HTR-8/SVneo (cell line): ENCODE data around the gene ARFRP1.
"Not testable (repeated sequence)": the region's sequence is repeated elsewhere in the genome, so short reads cannot be mapped to it uniquely, and the experiment has no call there.

Experiments
- DNase-seq: peaks from one replicate; pipeline ENCODE4 v3.0.0; 2011; ENCODE audit warnings: low spot score, mixed read lengths; ENCODE audit not compliant: insufficient read length
- FAIRE-seq: peaks from 2 replicates; lab custom pipeline; 2011; peaks lifted over from hg19 to GRCh38; lab: Jason Lieb, UNC

The ARFRP1 gene

DNA sequence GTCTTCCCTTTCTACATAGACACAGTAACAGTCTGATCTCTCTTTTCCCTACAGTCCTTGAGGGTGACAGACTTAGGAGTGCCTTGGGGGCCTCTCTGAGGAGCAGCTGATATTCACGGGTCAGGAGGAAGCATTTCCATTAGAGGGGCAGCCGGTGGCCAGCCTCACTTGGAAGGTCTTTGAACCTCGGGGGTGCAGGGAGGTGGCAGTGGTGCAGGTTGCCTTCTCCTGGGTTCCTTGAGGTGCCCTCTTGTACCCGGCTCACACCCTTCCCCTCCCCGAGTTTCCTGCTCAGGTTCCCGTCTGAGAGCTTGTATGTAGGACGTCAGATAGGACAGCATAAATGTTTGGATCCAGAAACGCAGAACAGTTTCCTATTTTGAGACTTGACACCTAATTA lies 47.2 kb downstream of the ARFRP1 start:
- FAIRE-seq (no peak), DNase-seq (no peak)

DNA sequence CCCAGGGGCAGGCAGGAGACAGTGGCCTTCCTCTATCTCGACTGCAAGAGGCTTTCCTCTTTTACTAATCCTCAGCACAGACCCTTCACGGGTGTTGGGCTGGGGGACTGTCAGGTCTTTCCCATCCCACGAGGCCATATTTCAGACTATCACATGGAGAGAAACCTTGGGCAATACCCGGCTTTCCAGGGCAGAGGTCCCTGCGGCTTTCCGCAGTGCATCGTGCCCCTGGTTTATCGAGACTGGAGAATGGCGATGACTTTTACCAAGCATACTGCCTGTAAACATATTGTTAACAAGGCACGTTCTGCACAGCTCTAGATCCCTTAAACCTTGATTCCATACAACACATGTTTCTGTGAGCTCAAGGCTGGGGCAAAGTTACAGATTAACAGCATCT lies 47.6 kb downstream of the ARFRP1 start:
- not testable (repeated sequence) for FAIRE-seq, DNase-seq

DNA sequence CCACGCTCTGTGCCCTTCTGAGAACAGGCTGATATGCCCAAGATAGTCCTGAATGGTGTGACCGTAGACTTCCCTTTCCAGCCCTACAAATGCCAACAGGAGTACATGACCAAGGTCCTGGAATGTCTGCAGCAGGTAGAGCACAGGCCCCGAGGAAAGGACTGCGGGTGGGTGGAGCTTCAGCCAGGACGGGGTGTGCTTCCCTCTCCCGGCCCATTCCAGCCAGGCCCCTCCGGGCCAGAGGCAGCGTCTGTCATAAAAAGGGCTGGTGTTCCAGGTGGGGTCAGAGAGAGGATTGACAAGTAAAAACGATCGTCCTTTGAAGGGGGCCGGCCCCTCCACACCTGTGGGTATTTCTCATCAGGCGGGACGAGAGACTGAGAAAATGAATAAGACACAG lies 48.4 kb downstream of the ARFRP1 start:
- FAIRE-seq: peak; percentile 80
- no peak for DNase-seq

DNA sequence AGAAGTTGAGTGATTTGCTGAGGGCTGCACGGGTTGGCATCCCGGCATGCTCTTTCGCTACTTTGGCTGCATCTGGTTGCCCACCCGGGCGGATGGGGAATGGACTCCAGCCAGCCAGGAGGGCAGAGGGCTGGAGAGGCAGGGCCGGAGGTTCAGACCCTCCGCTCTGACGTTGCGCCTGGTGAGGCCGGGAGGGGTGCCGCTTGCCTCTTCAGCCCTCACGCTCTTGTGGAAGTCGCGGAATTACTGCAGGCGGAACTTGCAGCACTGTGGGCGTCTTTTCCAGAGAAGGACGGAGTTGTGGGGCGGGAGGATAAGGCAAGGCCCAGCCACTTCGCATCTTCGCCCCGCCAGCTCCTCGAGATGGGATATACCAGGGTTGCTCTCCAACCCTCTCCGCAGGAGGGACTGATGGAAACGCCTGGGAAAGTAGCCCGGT lies 49.0 kb downstream of the ARFRP1 start:
- no peak for DNase-seq
- FAIRE-seq: peak; percentile 9

DNA sequence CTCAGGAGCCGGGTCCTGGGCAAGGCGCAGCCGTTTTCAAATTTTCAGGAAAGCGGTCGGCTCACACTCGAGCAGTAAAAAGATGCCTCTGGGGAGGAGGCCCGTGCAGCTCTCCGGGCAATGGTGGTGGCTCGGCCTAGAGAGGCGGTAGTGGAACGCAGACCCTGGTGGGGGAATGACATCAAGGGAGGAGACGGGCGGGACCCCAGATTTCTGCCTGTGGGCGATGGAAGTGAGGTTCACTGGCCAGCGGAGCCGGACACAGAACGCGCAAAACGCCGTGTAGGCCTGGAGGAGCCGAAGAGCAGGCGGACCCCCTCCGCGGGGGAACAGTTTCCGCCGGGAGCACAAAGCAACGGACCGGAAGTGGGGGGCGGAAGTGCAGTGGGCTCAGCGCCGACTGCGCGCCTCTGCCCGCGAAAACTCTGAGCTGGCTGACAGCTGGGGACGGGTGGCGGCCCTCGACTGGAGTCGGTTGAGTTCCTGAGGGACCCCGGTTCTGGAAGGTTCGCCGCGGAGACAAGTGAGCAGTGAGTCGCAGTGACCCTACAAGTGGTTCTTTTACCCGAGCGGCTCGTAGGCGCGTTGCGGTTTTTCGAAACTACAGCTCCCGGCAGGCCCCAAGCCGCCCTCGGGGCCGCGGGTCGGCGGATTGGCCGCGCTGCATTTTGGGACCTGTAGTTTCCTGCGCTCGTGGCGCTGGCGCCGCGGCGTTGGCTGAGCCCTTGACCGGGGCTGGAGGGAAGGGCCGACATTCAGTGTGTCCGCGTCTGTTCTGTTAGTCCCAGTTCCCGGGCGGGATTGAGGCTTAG lies 49.6 kb downstream of the ARFRP1 start, which contains the start of gene RTEL1:
TSS of gene RTEL1 (plus strand) at position 376 of the 812 bp plus-strand sequence. CDS start 1,091 bp downstream, outside the sequence.
- DNase-seq (peak; percentile 99), FAIRE-seq (peak; percentile 98)

DNA sequence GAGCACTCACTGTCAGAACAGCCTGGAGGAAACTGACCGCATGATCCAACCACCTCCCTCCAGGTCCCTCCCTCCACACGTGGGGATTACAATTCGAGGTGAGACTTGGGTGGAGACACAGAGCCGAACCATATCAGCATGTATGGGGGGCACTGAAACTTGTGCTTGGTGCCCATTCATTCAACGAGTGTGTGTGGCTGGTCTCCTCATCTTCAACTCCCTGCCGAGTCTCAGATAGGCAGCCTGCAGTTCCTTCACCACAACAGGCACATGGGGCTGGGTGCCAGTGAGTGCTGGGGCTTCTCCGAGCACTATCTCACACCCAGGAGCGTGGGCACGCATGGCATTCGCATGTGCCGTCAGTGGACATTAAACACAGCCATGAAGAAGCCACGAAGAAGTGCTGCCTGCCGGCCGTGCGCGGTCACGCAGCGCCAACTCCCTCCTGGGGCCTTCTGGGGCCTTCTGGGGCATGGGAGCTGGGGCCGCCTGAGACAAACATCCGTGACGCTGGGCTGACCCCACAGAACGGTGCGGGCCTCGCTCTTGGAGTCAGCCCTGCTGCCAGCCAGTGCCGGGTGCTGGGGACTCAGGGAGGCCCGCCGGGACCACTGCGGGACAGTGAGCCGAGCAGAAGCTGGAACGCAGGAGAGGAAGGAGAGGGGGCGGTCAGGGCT lies 50.4 kb downstream of the ARFRP1 start:
- DNase-seq (no peak), FAIRE-seq (no peak)

DNA sequence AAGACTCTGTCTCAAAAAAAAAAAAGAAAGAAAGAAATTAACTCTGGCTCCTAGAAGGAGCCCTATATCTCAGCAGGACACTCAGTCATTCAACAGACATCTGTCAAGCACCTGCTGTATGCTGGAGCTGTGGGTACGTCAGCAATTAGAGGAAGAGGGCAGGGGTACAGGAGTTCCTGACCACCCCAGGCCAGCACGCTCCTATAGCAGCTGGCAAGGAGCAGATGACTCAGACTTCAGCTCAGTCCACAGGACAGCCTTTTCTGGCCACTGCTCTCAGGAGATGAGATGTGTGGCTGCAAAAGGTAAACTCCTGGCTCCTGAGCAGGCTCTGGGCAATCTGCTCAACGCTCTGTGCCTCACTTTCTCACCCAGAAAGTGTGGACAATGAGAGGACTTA lies 51.3 kb downstream of the ARFRP1 start:
- no peak for DNase-seq
- no peak for FAIRE-seq

DNA sequence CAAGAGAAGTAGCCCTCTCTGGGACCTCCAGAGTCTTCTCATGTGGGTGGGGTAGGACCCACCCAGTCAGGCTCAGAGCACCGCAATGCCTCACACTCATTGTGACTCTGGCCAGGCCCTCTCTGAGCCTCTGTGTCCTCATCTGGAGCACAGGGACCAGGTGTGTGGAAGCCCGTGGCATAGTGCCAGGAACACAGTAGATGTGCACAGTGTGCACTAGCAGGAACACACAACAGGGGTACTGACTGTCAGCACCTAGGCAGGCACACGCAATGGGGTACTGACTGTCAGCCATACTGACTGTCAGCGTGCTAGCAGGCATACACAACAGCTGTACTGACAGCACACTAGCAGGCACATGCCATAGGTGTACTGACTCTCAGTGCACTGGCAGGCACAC lies 52.5 kb downstream of the ARFRP1 start:
- no peak for DNase-seq
- FAIRE-seq: peak; percentile 92

DNA sequence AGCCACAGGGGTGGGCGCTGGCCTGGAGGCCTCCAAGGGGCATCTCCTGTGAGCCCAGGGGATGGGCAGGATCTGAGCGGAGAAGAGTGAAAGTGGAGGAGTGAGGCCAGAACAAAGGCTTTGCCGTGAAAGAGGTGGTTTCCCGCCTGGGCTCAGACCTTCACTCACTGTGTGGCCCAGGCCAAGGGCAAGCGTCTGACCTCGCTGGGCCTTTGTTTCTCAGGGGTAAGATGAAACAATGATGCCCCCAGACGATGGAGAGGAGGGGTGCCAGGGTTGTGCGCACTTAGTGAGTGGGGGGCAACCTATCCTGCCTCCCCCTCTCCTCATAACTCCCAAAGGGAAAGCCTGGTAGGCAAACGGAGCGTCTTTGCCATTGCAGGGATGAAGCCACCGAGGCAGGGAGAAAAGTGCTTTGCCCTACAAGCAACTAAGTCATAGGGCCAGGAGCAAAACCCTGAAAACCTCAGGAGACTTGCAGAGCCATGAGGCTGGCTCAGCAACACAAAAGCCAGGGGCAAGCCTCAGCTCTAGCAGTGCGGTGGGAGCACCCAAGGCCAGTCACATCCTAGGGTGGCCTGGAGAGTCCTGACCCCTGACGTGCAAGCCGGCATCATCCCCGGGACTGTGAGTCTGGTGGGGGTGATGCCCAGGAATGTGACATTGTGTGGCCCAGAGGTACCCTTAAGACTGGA lies 53.7 kb downstream of the ARFRP1 start:
- FAIRE-seq (no peak), DNase-seq (no peak)

DNA sequence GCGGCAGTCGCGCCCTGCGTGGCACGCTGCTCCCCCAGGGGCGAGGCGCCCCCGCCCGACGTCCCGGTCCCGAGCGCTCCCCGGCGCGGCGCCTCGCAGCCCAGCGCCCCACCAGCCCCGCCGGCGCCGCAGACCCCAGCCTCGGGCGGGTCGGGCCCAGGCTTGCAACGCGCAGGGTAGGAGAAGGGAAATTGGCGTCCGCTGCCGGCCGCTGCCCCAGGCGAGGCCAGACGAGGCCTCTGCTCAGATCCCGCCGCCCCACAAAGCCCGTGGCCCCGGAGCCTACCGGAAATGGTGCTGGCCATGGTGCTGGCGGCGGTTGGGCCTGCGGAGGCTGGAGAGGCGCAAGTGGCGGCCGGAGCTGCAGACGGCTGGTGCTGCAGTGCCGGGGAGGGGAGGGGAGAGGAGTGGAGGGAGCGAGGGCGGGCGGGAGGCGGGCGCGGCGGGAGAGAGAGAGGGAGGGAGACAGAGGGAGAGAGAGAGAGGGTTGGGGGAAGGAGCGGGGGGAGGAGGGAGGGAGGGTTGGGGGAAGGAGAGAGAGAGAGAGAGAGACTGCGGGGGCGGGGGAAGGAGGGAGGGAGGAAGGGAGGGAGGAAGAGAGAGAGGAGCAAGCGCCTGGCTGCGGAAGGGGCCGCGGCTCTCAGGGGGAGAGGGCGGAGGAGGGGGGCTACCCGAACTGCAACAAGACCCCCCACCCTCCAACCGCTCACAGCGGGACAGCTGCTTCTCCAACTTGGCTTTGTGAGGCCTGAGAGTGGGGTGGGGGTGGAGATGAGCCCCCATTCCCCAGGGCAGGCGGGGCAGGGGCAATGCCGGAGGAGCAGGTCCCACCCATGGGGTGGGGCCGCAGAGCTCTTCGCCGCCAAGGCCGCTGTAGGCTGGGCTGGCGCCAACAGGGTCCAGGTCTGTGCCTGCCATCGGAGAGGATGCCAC lies 54.5 kb downstream of the ARFRP1 start, which contains the start of gene STMN3:
TSS of gene STMN3 (minus strand) at position 384 of the 933 bp plus-strand sequence. CDS start at position 305, 79 bp downstream.
- DNase-seq (peak; percentile 97), FAIRE-seq (peak; percentile 94)

DNA sequence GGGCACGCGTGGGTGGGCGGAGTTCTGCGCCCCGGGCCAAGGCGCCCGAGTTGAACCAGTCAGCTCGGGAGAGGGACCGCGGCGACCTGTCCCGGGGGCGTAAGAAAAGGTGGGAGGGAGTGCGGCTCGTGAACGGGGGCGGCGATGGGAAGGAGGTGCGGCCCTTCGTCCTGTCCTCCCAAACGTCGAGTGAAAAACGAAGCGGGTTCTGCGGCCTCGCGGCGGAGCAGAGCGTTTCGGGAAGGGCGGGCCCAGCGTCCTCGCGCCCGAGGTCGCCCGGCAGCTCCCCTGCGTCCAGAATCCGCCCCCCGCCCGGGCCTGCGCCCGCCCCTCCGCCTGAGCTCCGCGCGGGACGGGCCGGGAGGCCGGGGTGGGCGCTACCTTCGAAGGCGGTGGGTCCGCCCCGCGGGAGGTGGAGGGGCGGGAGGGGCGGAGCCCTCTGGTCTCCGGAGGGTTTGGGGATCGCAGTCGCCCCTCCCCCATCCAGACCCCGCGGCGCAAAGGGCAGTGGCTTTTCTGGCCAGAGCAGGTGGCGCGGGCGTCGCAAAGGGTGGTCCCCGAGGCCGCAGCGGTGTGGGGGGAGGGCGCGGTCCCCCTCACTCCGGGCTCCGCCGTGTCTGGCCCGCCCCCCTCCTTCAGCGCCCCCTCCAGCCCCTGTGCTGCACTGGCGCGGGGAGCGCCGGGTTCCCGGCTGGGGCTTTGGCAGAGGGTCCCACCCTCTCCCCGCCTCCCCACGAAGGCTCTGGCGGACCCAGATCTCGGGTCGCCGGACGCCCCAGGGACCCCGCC lies 55.4 kb downstream of the ARFRP1 start:
- no peak for FAIRE-seq
- peak; percentile 88 for DNase-seq

DNA sequence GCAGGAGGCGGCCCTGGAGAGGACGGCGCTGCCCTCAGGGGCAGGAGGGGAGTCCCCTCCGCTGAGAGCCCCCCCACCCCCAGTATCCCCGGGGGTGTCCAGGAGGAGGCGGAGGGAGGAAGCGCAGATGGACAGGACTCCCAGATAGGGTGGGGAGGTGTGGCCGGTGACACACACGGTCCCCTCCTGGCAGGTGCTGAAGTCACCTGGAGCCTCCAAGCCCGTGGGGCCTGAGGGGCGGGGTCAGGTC lies 55.9 kb downstream of the ARFRP1 start:
- no peak for DNase-seq
- FAIRE-seq: no peak

DNA sequence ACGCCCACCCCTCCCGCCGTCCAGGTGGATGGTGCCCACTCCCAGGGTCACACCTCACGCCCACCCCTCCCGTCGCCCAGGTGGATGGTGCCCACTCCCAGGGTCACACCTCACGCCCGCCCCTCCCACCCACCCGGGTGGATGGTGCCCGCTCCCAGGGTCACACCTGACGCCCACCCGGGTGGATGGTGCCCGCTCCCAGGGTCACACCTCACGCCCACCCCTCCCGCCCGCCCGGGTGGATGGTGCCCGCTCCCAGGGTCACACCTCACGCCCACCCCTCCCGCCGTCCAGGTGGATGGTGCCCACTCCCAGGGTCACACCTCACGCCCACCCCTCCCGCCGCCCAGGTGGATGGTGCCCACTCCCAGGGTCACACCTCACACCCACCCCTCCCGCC lies 57.3 kb downstream of the ARFRP1 start:
- FAIRE-seq: not testable (repeated sequence)

DNA sequence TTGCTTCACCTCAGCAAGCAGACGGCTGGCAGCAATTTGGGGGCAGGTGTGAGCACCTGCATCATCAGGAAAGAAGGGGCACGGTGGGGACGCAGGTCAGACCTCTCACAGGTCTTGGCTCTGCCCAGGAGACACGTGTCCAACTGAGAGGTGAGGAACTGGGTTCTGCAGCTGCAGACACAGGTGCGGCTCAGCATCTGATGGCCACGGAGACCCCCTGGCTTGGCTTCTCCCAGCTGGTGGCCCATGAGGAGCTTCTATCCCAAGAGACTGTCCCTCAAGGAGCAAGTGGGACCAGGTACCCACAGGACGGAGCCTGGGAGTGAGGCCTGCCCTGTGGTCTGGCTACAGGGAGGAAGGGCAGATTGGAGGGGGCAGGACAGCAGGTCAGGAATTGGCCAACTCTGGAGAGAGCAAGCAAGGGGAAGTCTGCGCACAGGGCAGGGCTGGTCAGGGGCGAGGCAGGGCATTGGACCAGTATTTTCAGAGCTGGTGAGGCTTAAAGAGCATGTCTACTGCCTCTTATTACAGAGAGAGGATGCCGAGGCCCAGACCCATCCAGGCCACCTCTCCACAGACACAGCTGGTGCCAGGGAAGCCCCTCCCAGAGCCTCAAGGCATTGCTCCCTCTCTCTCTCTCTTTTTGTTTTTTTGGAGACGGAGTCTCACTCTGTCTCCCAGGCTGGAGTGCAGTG lies 58.7 kb downstream of the ARFRP1 start:
- DNase-seq: no peak

More for the DNA sequence above, 57.3 kb downstream of the ARFRP1 start:
- not testable (repeated sequence) for DNase-seq

More for the DNA sequence above, 58.7 kb downstream of the ARFRP1 start:
- peak; percentile 77 for FAIRE-seq
